GM10248 (cell line): ENCODE data around the gene CCNB1.

Source experiments
- CTCF ChIA-PET: fragments of 300-600 bp; sonication (Branson Sonifier 250); formaldehyde crosslinking; extraction: SDS; loops from one replicate; lab custom pipeline; 2021; ENCODE audit warnings: antibody characterized with exemption; lab: Yijun Ruan, JAX
- POLR2A ChIA-PET: fragments of 350-650 bp; sonication (Branson Sonifier 250); formaldehyde crosslinking; extraction: SDS; loops from one replicate; lab custom pipeline; 2020; ENCODE audit warnings: antibody characterized with exemption; lab: Yijun Ruan, JAX
- DNase-seq: peaks from one replicate; pipeline ENCODE4 v3.0.0; 2012; ENCODE audit errors: extremely low spot score
- CTCF ChIP-seq: IDR thresholded peaks from 2 replicates; pipeline ENCODE4 v1.5.1; 2012; ENCODE audit warnings: mild to moderate bottlenecking, low read depth; ENCODE audit errors: extremely low read depth, missing control alignments, control extremely low read depth

CCNB1 gene

GRCh38 chr5:69202497-69202896, 35.5 kb downstream of the CCNB1 start:
- POLR2A ChIA-PET = no interaction called here
- DNase-seq = no peak
- no peak for TF ChIP-seq CTCF
- CTCF ChIA-PET = interaction anchor here (1.0 to 2.6 kb wide), 2 partner anchors 11 to 14 kb away, joined by 4 to 13 read pairs; partner anchors contain the start of gene CENPH

- CTCF ChIA-PET = no interaction called here
- TF ChIP-seq CTCF = no peak
- DNase-seq = no peak
Observed at GRCh38 chr5:69206528-69207190, 39.7 kb downstream of the CCNB1 start.

GRCh38 chr5:69209602-69210001, 42.7 kb downstream of the CCNB1 start:
- DNase-seq = no peak
- no peak for TF ChIP-seq CTCF
- ChIA-PET CTCF (interaction anchor here (0.8 to 1.9 kb wide), 2 partner anchors 11 to 18 kb away, joined by 3 to 5 read pairs; no protein-coding TSS in a partner anchor), POLR2A (no interaction called here)

More at GRCh38 chr5:69206528-69207190, 39.7 kb downstream of the CCNB1 start:
- POLR2A ChIA-PET = no interaction called here

- no peak for TF ChIP-seq CTCF
- POLR2A ChIA-PET = interaction anchor here (0.6 kb wide), 1 partner anchor 156 kb away, joined by 3 read pairs; no protein-coding TSS in a partner anchor
- CTCF ChIA-PET = interaction anchor here (1.2 to 1.7 kb wide), 3 partner anchors 10 to 118 kb away, joined by 3 to 5 read pairs (median 4); partner anchors contain the start of gene SLC30A5
- DNase-seq = no peak
Observed at GRCh38 chr5:69211200-69211599, 44.2 kb downstream of the CCNB1 start.

GRCh38 chr5:69212022-69212421, 45.1 kb downstream of the CCNB1 start:
- POLR2A ChIA-PET = interaction anchor here (0.6 kb wide), 2 partner anchors 43 to 75 kb away, joined by 3 read pairs; no protein-coding TSS in a partner anchor
- no peak for DNase-seq
- CTCF ChIA-PET = interaction anchor here (1.5 to 1.7 kb wide), 2 partner anchors 106 to 118 kb away, joined by 4 to 5 read pairs; partner anchors contain the start of gene SLC30A5
- no peak for TF ChIP-seq CTCF

- POLR2A ChIA-PET = no interaction called here
Observed at GRCh38 chr5:69213513-69214215, 46.7 kb downstream of the CCNB1 start.

More at GRCh38 chr5:69213513-69214215, 46.7 kb downstream of the CCNB1 start:
- DNase-seq = no peak
- no peak for TF ChIP-seq CTCF
- CTCF ChIA-PET = interaction anchor here (1.2 to 1.4 kb wide), 2 partner anchors 9 to 24 kb away, joined by 3 to 6 read pairs; partner anchors contain the start of gene CENPH
